GM21390 (cell line): ENCODE measurements around the gene HOXB6.

Experiments
- ATAC-seq: cut with Tn5 transposase; IDR thresholded peaks from one replicate; pipeline ENCODE4 v1.9.1; 2021; ENCODE audit not compliant: unreplicated experiment

HOXB6 gene

DNA sequence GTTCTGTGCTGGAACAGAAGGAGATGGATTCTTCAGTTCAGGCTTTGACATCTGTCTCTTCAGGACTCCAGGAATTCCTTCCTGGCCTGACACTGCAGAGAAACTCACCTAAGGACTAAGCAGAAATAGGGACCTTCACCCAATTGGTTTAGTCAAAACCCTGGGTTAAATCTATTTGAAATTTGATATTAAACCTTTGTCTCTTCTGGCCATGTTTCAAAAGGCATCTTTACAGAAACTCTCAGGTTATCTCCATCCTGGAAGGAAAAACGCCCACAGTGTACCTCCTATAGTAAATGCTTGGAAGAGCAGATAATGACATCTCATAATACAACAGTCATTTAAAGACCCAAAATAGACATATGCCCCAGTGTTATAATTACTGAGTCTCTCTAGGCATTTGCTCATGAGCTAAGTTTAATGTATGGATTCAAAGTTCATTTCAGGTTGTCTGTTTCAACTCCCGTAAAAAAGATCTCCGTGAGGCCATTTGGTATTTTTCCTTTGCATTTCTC lies 21.0 kb downstream of the HOXB6 start:
- no peak for ATAC-seq

- no peak for ATAC-seq
These were observed 22.1 kb downstream of the HOXB6 start for GRCh38 chr17:48582750-48583069.

DNA sequence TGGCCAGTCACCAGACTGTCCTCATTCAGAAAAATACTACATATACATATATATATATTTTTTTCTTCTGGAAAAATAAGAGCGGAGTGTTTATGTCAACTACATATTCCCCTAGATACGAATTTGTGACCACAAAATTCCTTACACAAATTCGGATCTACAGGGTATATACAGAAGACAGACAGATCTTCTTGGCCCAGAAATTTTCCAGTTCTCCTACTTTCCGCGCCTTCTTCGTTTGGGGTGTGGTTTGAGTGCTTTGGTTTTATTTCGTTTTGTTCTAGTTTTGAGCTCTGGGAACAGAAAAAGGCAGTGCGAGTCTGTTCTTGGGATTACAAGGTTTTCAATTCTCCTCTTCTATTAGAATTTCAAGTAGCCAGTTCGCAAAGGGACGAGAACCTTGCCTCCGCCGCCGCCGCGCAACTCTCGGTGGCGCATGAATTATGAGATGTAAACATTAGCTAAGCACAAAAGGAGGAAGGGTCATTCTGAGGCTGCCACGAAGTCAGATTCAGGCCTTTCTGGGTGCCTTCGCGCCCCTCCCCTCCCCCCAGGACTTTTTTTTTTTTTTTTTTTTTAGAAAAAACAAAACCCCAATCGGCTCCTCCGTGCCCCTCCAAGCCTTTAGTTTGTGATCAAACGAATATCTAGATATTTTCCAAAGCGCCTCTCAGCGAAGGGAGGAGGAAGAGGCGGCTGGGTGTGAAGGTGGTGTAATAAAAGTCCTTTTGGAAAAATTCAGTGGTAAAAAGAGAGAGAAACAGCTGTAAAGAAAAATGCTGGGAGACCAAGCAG lies 24.8 kb downstream of the HOXB6 start:
- ATAC-seq = no peak

- no peak for ATAC-seq
These were observed 25.4 kb downstream of the HOXB6 start for GRCh38 chr17:48579471-48579759.

DNA sequence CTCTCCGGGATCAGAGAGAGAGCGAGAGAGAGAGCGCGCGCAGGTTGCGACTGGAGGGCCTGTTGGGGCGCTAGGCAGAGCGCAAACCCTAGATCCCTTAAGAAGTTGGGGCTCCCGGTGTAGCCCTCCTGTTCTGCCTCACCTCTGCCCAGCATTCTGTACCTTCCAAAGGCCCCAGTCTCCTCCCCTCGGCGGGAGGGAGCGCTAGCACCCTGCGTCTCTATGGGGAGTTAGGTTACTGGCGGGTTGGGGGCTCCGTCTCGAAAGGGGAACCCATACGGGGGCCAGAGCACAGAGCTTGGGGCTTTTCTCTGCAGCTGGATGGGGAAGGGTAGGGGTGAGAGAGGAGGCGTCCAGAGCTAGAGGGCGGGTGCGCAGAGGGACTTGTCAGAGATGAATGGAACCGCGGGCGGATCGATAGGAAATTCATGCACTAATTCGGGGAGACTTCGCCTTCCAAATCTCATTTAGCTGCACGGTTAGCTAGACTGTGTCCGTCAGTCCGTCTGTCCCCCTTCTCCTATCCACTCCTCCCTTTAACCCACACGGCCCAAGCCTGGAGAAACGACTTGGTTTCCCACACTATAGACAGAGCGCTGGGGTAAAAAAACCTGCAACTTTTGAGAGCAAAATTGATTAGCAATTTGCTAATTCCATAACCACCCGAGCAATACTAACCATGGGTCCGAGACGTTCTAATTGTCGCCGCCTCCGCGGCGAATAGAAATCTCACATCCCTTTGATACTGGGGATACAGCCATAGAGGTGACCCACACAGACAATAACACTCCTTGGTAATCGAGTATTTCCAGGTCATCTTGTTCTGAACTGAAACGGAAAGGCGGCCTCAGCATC lies 25.9 kb downstream of the HOXB6 start:
- peak; percentile 33 for ATAC-seq

- peak; percentile 41 for ATAC-seq
These were observed 26.7 kb downstream of the HOXB6 start, which contains the start of gene HOXB4 for GRCh38 chr17:48577946-48578615. Gene HOXB4, minus strand, starts transcription at chr17:48578350. Its CDS starts 31 bp downstream, at chr17:48578319.

DNA sequence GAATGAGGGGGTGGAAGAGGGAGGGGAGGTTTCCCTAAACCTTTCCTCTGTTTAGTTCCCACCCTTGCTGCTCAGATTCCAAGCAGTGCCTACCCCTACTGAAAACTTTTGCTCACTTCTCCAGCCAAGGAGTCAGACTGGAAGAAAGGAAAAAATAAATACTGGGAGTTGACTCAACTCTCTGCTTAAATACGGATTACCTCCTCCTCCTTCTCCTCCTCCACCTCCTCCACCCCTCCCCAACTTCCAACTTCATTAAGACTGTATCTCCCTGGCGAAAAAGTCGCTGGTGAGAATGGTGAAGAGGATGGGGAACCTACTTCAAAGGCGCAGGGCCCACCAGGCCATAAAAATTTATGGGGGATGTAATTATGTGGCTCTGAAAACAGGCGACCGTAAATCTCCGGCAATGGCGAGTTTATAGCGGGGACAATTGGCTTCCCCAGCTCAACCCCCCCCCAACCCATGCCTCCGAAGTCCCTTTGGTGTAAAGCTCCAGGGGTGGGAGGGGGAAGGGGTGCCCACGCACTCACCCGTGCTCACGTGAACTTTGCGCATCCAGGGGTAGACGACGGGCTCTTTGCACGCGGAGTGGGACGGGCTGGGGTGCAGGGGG lies 27.3 kb downstream of the HOXB6 start:
- ATAC-seq = no peak

- no peak for ATAC-seq
These were observed 28.1 kb downstream of the HOXB6 start for GRCh38 chr17:48576479-48577309.

- ATAC-seq = no peak
These were observed 28.9 kb downstream of the HOXB6 start for GRCh38 chr17:48575673-48576478.

DNA sequence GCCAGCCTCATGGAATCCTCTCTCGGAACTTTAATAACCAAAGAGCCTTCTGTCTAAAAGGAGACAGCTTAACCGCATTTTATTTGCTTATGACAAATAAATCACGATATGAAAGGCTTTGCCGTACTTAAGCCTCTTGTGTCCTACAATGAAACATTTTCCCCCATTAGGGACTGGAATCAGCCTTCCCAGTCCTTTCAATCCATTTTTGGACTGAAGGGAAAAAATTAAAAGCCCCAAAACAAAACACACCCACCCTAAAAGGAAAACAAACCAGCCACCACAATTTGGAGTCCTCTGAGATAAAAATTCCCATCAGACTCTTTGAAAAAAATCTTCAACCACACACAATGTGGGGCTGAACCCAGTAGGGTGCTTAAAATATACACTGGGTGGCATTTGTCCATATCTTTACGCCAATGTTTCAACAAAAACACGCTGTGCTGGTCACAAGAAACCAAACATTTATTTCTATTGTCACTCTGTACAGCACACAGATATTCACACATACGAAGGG lies 29.7 kb downstream of the HOXB6 start:
- no peak for ATAC-seq

GRCh38 chr17:48574505-48575065 lies 30.2 kb downstream of the HOXB6 start:
- ATAC-seq = no peak

GRCh38 chr17:48571826-48572417 lies 32.9 kb downstream of the HOXB6 start:
- ATAC-seq = no peak

DNA sequence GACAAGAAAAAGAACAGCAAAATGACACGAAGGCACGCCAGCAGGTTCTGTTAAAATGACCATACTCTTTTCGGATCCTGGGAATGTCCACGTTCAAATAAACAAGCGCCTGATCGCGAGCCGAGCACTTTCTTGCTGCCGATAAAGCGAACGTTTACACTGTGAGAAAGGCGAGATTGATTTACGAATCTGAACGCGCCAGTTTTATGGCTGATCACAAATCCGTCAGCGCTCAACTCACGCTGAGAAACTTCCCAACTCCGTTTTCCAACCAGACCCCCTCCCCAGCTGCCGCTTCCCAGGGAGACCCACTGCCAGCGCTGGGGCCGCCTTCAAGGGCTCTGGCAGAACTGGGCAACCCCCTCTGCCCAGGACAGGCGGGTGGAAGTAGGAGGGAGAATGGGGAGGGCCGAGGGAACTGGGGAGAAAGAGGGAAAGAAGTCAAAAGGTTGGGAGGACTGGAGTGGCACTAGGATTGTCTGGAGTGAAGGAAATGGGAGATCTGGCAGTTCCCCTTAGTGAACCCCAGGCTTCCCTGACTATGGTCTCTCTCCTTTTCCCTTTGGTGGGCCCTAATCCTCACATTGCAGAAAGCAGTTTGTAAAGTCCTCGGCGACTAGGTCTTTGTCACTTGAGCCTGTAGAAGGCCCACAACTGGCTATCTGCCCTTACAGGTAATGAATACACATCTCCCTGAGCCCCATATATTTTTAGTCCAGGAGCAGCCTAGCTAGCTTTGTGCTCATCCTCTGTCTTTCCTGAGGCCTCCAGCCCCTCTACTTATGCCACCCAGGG lies 33.6 kb downstream of the HOXB6 start:
- no peak for ATAC-seq

DNA sequence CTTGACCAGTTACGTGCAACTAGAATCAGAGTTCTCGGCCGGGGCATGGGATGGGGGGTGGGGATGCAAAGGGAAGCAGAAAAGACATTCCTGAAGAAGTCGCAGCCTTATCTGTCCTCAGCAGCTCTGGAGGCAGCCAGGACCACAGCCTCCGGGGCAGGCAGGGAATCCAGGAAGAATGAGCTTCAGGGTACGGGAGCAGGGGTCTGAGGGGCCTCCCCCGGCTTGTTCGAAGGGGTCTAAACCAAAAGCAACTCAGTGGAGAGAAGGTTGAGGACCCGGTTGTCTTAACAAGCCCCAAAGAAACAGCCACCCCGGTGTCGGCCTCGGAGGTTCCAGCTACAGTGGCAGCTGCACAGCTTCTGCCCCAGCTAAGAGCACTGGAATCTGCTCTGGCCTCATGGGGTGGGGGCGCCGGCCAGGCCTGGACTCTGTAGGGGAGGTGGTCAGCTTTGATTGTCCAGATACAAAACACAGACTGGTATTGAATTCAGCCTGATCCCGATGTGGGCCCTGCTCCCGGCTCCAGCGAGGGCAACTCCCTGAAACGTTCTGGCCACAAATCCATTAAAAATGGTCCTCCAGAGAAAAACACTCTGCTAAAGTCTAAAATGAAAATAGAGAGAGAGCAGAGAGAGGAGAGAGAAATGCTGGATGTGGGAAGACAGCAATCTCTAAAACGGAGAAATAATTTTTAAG lies 34.3 kb downstream of the HOXB6 start:
- no peak for ATAC-seq

GRCh38 chr17:48569674-48570324 lies 35.0 kb downstream of the HOXB6 start:
- no peak for ATAC-seq

- no peak for ATAC-seq
These were observed 35.6 kb downstream of the HOXB6 start for GRCh38 chr17:48569240-48569582.
